ENCODE results near the gene TOR1A. TPM values are rescaled to one million over a fixed set of nuclear protein-coding genes. Genes with fewer than 3 reads are reported as not detected.

Gene TOR1A
- total RNA-seq, 6 experiments from 2014 or later = 18.4 to 41.3 (median 23.0) TPM

GRCh38 chr9:129806061-129806460 is 17.9 kb downstream of the TOR1A start:
- intact Hi-C loops (cut with DNase I) = no loop called here
- DNase-seq = no peak

GRCh38 chr9:129803676-129804060 is 20.3 kb downstream of the TOR1A start:
- Histone ChIP-seq H3K9me3 (no peaks in the 10 kb centered on the region), H3K27ac (peak overlapping the region; percentile 72 to 76 (median 73)), H3K4me1 (peaks cover 0 to 9% (median 3%) of the 10 kb centered on the region in 4 donors), H3K4me3 (peak overlapping the region; percentile 66 to 97 (median 90)), H3K27me3 (no peaks in the 10 kb centered on the region), H3K36me3 (peaks cover 0 to 12% (median 2%) of the 10 kb centered on the region in 4 donors)
- ATAC-seq (no peak), DNase-seq (no peak)
- TF ChIP-seq POLR2A (IDR thresholded peaks at IDR 0.05) (no peak), CTCF (IDR thresholded peaks at IDR 0.05) (no peak)
- 0% methylated on average over 7 of the region's 14 CpGs for WGBS (ENCODE audit: insufficient coverage, low coverage, low lambda C conversion rate, missing lambda C conversion rate)
- intact Hi-C loops (cut with DNase I) = no loop called here

More at GRCh38 chr9:129806061-129806460, 17.9 kb downstream of the TOR1A start:
- H3K36me3 ChIP-seq = peaks cover 0 to 20% (median 5%) of the 10 kb centered on the region in 4 donors
- TF ChIP-seq POLR2A (IDR thresholded peaks at IDR 0.05) = no peak
- no peak for TF ChIP-seq CTCF (IDR thresholded peaks at IDR 0.05)
- H3K4me3 ChIP-seq = no peak overlapping the region
- H3K4me1 ChIP-seq = peaks cover 0 to 16% (median 6%) of the 10 kb centered on the region in 4 donors
- WGBS (ENCODE audit: insufficient coverage, low coverage, low lambda C conversion rate, missing lambda C conversion rate) = 57% methylated on average over 4 of the region's 4 CpGs
- H3K27me3 ChIP-seq = no peaks in the 10 kb centered on the region
- no peaks in the 10 kb centered on the region for H3K9me3 ChIP-seq
- ATAC-seq = no peak
- no peak overlapping the region for H3K27ac ChIP-seq

- Histone ChIP-seq H3K27me3 (no peaks in the 10 kb centered on the region), H3K27ac (peak within 1 kb of the TSS; percentile 72 to 76 (median 73)), H3K4me3 (peak within 1 kb of the TSS; percentile 66 to 97 (median 90)), H3K9me3 (no peaks in the 10 kb centered on the region), H3K4me1 (peaks cover 0 to 9% (median 3%) of the 10 kb centered on the region in 4 donors), H3K36me3 (peaks cover 0 to 12% (median 2%) of the 10 kb centered on the region in 4 donors)
- no peak for TF ChIP-seq CTCF (IDR thresholded peaks at IDR 0.05)
- TF ChIP-seq POLR2A (IDR thresholded peaks at IDR 0.05) = peak; percentile 71
- ATAC-seq (peak; percentile 98 to 99 (median 98)), DNase-seq (peak; percentile 94 to 96 (median 96))
- intact Hi-C loops (cut with DNase I) = no loop called here
- WGBS (ENCODE audit: insufficient coverage, low coverage, low lambda C conversion rate, missing lambda C conversion rate) = under 1% methylated on average over 27 of the region's 93 CpGs
These were observed 20.9 kb downstream of the TOR1A start, which contains the start of gene TOR1B for GRCh38 chr9:129802833-129803675. TOR1B (plus strand) TSS chr9:129803184; CDS start chr9:129803213, 29 bp downstream.

GRCh38 chr9:129801504-129801903 is 22.4 kb downstream of the TOR1A start:
- TF ChIP-seq CTCF (IDR thresholded peaks at IDR 0.05) (no peak), POLR2A (IDR thresholded peaks at IDR 0.05) (no peak)
- Histone ChIP-seq H3K36me3 (peaks cover 0 to 4% (median 0%) of the 10 kb centered on the region in 4 donors), H3K27me3 (no peaks in the 10 kb centered on the region), H3K9me3 (no peaks in the 10 kb centered on the region), H3K4me3 (no peak overlapping the region), H3K27ac (no peak overlapping the region), H3K4me1 (peaks cover 0 to 9% (median 3%) of the 10 kb centered on the region in 4 donors)
- 85% methylated on average over 17 of the region's 17 CpGs for WGBS (ENCODE audit: insufficient coverage, low coverage, low lambda C conversion rate, missing lambda C conversion rate)
- DNase-seq = no peak
- intact Hi-C loops (cut with DNase I) = no loop called here
- ATAC-seq = no peak
